GM18861 (cell line): ENCODE measurements around the gene TNS1.
"Not testable (repeated sequence)": the region's sequence is repeated elsewhere in the genome, so short reads cannot be mapped to it uniquely, and the experiment has no call there.

ENCODE experiments used
- ATAC-seq: cut with Tn5 transposase; IDR thresholded peaks from one replicate; pipeline ENCODE4 v1.9.1; 2021; ENCODE audit not compliant: unreplicated experiment

TNS1 gene

DNA sequence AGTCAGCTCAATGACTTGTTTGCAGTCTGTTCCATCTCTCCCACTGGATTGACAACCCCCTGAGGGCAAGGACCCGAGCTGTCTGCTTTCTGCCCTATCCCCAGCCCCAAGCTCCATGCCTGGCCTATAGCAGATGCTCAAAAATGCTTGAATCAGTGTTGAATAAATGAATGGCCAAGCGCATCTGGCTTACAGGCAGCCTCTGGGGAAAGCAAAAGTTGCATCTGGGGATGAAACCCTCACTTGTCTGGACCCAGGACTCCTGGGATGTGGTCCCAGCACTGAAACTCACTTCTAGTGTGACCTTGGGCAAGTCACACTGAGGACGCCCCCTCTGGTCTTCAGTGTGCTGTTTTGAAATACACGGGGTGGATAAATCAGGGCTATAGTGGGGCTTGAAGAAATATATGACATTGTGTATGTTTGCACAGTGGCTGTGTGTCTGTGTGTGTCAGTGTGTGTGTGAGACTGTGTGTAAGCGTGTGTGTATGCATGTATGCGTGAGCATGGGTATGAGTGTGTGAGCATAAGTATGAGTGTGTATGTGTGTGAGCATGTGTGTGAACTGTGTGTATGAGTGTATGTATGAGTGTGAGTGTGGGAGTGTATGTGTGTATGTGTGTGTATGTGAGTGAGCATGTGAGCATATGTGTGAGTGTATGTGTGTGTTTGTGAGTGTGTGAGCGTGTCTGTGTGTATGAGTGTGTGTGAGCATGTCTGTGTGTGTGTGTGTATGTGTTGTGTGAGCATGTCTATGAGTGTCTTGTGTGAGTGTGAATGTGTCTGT, 27.8 kb upstream of the TNS1 start:
- no peak for ATAC-seq

DNA sequence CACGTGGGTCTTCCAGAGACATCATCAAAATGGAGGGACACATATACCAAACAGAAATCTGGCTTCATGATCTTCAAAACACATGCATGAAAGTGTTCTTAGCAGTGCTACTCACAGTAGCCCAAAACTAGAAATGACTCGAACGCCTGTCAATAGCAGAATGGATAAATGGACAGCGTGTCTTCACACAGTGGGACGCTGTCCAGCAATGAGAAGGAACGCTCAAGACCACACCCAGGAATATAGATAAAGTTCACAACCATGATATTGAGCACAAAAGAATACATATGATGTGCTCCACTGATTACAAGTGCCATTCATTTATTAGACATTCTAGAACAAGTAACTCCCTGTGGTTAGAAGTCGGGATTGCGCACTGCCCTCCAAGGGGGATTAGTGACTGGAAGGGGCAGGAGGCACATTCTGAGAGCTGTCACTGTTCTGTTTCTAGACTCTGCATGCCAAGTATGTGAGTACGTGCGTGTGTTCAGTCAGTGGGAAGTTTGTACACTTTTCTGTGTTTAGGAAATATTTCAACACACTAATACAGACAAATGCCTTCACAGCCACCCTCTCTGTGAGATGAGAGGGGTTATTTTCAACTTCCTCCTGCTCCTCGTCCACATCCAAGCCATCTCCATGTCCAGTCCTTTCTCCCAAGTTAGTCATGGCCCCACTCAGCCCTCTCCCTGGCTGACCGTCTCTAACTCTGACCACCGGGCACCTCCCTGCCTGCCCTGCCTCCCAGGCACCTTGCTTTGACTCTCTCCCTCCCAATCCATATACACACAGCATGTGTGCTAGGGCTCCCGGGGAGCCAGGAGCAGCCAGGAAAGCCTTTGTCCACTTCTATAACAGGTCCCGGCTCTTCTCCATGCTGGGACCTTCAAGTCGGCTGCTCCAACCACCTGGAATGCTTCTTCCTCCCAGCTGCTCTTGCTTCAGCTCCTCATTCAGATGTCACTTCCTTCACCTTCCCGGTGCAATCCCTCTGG, 26.9 kb upstream of the TNS1 start:
- no peak for ATAC-seq

- ATAC-seq = no peak
Measured at GRCh38 chr2:218028562-218029348, 26.0 kb upstream of the TNS1 start.

GRCh38 chr2:218028189-218028495, 25.3 kb upstream of the TNS1 start:
- no peak for ATAC-seq

DNA sequence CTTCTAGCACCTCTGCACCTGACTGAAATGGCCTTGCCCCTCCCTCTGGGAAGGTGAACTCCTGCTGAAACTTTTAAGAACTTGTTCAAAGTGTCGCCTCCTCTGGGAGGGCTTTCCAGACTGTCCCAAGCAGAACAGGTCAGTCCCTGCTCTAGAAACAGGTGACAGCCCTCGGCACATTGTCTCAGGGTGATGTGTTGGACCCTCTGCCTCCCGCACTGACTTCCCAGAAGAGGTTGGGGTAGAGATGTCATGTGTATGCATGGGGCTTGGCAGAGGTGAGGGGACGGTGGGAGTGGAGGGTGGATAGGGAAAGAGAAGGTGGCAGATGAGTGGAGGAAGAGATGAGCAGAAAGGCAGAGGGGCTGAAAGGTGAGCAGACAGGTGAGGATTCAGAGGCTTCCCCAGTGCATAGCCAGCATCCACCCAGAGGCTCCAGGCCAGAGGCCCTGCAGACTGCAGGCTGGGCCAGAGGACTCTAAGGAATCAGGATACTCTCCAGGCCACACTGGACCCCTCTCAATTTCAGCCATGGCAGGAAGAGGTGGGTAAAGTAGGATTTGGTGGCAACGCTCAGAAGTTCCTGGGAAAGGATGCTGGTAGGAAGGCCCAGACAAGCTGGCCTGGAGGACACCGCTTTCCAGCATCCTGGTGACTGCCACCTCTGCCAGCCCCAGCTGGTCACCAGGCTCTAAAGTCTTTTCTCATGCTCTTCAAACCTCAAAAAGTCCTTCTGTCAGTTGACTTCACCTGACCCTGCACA, 24.8 kb upstream of the TNS1 start:
- ATAC-seq = no peak

- no peak for ATAC-seq
Measured at GRCh38 chr2:218026676-218027425, 24.1 kb upstream of the TNS1 start.

GRCh38 chr2:218026244-218026643, 23.4 kb upstream of the TNS1 start:
- no peak for ATAC-seq

DNA sequence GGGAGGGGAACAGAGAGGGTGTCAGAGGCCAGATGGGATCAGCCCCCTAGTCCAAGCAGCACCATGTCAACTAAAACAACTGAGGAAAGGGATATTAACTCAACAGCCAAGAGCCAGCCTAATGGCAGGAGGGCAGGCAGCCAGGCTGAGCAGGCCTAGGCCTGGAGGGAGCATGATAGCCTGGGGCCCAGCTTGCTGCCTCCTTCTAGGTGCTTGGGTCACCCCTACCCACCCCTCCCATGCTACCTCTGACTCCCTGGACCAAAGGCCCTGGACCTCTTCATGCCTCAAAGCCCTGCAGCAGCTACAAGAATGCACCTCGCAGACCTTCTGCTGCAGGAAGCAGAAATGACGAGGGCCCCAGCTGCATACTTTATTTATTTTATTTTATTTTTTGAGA, 22.1 kb upstream of the TNS1 start:
- no peak for ATAC-seq

GRCh38 chr2:218024336-218024735, 21.5 kb upstream of the TNS1 start:
- ATAC-seq = no peak

GRCh38 chr2:218023636-218024035, 20.8 kb upstream of the TNS1 start:
- no peak for ATAC-seq

DNA sequence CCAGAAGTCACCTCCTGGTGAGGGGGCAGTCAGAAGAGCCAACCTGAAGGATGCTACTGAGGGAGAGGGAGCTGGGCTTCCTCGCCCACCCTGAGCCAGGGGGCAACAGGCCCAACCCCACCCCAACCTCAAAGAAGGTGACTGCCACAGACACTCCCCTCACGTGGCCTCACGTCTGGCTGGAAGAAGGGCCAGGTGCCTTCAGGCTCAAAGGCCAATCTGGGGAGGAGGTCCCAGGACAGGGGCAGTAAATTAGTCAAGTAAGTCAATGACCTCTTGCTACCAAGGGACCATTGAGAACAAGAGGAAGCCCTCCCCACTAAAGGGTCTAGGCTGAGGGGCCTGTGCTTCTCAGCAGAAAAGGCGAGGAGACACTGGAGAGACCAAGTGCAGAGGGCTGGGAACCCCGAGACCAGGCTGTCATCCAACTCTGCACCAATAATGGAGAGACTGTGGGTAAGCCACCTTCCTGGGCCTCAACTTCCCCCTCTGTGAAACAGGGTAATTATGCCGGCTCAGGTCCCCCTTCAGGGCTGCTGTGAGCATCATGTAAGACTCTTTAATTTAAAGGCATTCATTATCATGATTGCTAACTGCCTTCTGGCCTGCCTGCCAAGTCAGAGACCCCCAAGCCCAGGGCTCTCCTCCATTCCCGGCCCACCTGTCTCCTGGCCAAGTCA, 20.2 kb upstream of the TNS1 start:
- ATAC-seq = no peak

DNA sequence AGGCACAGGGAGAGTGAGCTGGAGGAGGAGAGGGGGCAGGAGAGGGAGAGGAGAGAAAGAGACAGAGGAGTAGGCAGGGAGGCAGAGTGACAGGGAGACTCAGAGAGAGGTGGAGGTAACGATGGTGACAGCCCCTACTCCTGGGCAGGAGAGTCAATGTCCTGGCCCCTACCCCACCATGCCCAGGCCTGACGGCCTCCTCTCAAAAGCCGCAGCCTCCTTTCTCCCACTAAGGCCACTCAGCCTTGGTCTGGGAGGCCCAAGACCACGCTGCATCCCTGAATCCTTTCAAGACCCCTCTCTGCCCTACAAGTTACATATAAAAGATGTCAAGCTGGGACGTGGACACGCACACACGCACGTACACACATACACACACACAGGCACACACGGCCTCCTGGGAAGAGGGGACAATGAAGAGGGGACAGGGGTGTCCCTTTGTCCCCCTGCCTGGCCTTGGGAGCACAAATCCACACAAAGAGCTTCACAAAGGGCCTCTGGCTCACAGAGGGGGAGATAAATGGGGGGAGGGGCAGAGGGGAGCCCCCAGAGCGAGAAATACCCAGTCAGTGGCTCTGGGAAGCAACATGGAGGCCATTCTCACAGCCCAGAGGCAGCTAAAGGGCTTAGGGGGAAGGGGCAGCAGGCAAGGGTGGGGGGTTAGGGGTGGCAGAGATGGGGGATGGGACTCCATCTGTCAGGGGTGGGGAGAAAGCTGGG, 19.5 kb upstream of the TNS1 start:
- ATAC-seq = no peak

GRCh38 chr2:218021536-218022071, 18.8 kb upstream of the TNS1 start:
- no peak for ATAC-seq

DNA sequence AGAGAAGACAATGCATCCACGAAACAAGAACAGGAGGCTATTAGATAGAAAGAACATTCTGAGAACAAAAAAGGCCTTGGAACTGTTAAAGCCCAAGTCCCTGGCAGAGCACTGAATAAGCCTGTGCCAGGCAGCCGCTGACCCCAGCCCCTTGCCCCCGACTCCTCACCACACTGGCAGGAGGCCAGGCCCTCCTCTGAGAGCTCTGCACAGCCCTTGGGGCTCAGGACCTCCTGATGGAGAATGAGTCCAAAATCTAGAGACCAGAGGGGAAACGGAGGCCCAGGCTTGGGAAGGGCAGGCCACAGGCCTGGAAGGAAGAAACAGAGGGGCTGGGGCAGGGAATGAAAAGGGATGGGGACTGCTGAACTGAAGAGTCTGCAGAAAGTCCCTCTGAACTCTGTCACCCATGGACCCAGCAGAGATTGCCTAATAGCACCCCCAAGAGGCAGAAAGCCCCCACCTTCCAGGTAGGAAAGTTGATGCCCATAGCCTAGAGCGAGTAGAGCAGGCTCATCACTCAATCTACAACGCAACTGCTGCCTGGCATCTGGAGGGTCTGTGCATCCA, 18.3 kb upstream of the TNS1 start:
- no peak for ATAC-seq

DNA sequence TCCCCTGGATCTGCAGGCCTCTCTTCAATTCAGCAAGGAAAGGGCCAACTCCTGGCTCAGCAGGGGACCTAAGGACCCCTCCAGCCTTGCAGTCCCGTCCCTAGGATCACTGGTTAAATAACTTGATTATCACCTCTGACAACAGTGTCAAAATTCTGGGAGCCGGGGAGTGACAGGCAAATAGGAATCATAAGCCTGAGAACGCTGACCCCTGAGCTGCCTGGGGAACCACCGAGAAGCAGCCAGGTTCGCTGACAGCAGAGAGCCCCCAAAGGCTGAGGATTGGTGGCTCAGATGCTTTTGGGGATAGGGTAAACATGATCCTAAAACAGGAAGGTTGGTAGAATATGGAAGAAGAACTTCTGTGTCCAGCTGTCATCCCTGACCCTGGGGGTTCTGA, 17.5 kb upstream of the TNS1 start:
- ATAC-seq = no peak

GRCh38 chr2:218019411-218020060, 16.7 kb upstream of the TNS1 start:
- no peak for ATAC-seq

- not testable (repeated sequence) for ATAC-seq
Measured at GRCh38 chr2:218018842-218019125, 16.0 kb upstream of the TNS1 start.
